ENCODE results near the gene PTOV1.

PTOV1 gene

GRCh38 chr19:49892716-49893115 is 41.8 kb downstream of the PTOV1 start:
- DNase-seq, result no peak

- no peak for DNase-seq
Measured at GRCh38 chr19:49894011-49894664, 43.2 kb downstream of the PTOV1 start.

GRCh38 chr19:49894879-49895565 is 44.1 kb downstream of the PTOV1 start:
- peak; percentile 60 for DNase-seq

GRCh38 chr19:49895566-49896297 is 44.8 kb downstream of the PTOV1 start:
- no peak for DNase-seq

- peak; percentile 89 for DNase-seq
Measured at GRCh38 chr19:49896863-49897621, 46.1 kb downstream of the PTOV1 start, which contains the start of gene IL4I1. Gene IL4I1 (minus strand): TSS chr19:49896887. CDS start chr19:49896160, 727 bp downstream.

GRCh38 chr19:49904136-49904535 is 53.2 kb downstream of the PTOV1 start:
- no peak for DNase-seq

GRCh38 chr19:49906879-49907564 is 56.1 kb downstream of the PTOV1 start:
- no peak for DNase-seq

GRCh38 chr19:49907745-49908446 is 56.9 kb downstream of the PTOV1 start:
- DNase-seq, result no peak

- no peak for DNase-seq
Measured at GRCh38 chr19:49908480-49909420, 57.8 kb downstream of the PTOV1 start.

- no peak for DNase-seq
Measured at GRCh38 chr19:49910179-49910578, 59.2 kb downstream of the PTOV1 start.
